ENCODE results near the gene KCTD13. TPM values are rescaled to one million over a fixed set of nuclear protein-coding genes. Genes with fewer than 3 reads are reported as not detected.
A peak's percentile ranks its signal among the peaks of the same experiment; 100 is the strongest.
"Not testable (repeated sequence)": the region's sequence is repeated elsewhere in the genome, so short reads cannot be mapped to it uniquely, and the experiment has no call there.

The KCTD13 gene
- total RNA-seq, 2 experiments from 2014 or later: 44.6 to 48.4 TPM

DNA sequence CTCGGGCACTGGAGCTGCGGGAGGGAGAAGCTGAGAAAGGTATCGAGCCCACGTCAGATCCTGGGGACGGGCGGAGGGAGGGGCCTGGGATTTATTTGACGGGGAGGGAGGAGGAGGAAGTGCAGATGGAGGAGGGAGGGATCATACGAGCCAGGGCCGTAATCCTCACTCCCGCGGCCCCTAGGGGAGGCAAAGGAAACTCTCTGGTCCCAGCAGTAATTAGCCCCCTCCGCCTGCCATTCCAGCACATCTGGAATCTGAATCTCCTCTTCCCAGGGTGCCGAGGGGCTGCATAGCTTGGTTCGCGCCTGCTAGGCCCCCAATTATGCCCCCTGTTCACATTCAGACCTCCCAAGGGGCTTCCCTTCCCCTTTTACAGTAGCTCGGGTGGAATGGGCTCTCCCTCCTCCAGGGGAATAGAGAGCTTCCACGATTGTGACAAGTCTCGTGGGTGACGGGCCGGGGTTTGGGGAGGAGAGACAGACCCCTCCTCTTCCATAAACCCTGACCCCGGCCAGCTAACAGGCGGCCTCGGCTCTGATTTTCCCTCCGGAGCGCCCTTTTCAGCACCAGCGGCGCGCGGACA lies 26.4 kb downstream of the KCTD13 start, which contains the start of gene SEZ6L2:
TSS of gene SEZ6L2 (minus strand) at position 35 of the 586 bp plus-strand sequence. CDS start 531 bp downstream, outside the sequence.
- ATAC-seq: no peak
- CTCF ChIA-PET: interaction anchor here (0.8 to 1.6 kb wide), 5 partner anchors 12 to 132 kb away, joined by 3 to 5 read pairs (median 3); partner anchors contain the start of gene TAOK2
- H3K4me1 Mint-ChIP-seq: peaks cover 6% of the 10 kb centered on the region
- no peak within 1 kb of the TSS for H3K27ac Mint-ChIP-seq
- H3K9me3 Mint-ChIP-seq (ENCODE audit: low read depth): no peaks in the 10 kb centered on the region
- no peaks in the 10 kb centered on the region for H3K36me3 Mint-ChIP-seq
- H3K27me3 Mint-ChIP-seq: peaks cover 18% of the 10 kb centered on the region
- DNase-seq: peak; percentile 76
- peak within 1 kb of the TSS; percentile 66 for H3K4me3 Mint-ChIP-seq

DNA sequence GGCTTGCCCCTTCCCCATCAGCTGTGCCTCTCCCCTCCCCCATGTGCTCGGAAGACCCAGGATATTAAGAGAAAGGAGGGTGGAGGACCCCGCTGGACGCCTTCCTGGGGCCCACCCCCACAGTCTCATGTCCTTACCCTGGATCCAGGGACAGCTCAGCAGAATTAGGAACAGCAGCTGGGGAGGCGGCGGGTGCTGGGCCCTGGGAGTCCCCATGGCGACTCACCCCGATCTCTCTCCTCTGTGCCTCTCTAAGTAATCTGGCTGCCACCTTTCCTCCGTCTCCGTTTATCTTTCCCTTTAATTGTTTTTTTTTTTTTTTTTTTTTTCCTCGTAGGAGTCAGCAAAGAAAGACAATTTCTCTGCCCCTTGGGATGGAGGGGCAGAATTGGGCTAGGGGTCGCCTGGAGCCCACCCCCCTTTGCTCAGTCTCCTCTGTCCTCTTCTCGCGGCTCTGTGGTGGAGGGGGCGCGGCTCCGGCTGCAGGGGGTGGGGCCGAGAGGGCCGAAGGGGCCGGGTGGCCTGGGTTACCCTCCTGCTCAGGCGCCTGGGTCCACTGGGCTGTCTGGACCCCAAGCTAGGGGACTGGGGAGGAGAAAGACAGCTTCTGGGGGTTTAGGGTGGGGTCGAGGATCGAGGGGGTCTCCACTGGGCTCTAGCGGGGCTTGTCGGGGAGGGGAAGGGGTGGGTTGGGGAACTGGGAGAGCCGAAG lies 27.1 kb downstream of the KCTD13 start:
- ATAC-seq (no peak), DNase-seq (no peak)
- H3K9me3 Mint-ChIP-seq (ENCODE audit: low read depth): no peaks in the 10 kb centered on the region
- no peaks in the 10 kb centered on the region for H3K36me3 Mint-ChIP-seq
- no peak overlapping the region for H3K27ac Mint-ChIP-seq
- peaks cover 6% of the 10 kb centered on the region for H3K4me1 Mint-ChIP-seq
- H3K4me3 Mint-ChIP-seq: no peak overlapping the region
- H3K27me3 Mint-ChIP-seq: peaks cover 18% of the 10 kb centered on the region
- CTCF ChIA-PET: interaction anchor here (0.6 to 1.0 kb wide), 3 partner anchors 13 to 62 kb away, joined by 3 to 4 read pairs (median 3); no protein-coding TSS in a partner anchor

DNA sequence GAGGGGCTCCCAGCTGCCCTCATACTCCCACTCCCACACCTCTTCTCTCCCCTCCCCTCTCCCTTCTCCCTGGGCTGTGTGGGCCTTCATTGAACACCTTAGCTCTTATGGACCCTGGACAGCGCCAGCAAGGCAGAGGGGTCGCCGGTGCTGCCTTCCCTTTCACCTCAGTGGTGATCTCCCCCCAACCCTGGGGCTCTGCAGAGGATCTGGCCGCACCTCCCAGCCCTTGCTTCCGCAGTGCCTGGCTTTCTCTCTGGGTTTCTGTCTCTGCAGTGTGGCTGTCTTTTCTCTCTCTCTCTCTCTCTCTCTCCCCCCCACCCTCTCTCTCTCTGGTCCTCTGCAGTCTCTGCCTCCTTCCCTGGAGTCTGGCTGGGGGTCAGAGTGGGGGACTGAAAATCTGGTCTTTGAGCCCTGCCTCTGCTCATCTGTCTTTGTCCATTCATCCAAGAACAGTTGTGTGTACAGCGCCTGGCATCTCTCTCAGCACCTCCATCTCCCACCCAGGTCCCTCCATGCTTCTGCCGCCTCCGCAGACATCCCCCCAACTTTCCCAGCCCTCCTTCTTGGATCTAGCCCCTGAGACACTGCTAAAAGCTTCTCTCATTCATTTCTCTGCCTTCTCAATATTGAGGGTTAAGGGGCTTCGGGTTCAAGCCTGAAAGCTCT lies 27.8 kb downstream of the KCTD13 start:
- CTCF ChIA-PET: interaction anchor here (0.6 to 1.0 kb wide), 2 partner anchors 13 to 62 kb away, joined by 3 to 4 read pairs; no protein-coding TSS in a partner anchor
- H3K9me3 Mint-ChIP-seq (ENCODE audit: low read depth): no peaks in the 10 kb centered on the region
- H3K27me3 Mint-ChIP-seq: peaks cover 18% of the 10 kb centered on the region
- H3K4me3 Mint-ChIP-seq: no peak overlapping the region
- peaks cover 2% of the 10 kb centered on the region for H3K4me1 Mint-ChIP-seq
- H3K36me3 Mint-ChIP-seq: no peaks in the 10 kb centered on the region
- no peak for DNase-seq
- no peak overlapping the region for H3K27ac Mint-ChIP-seq
- no peak for ATAC-seq

GRCh38 chr16:29897333-29897732 lies 28.7 kb downstream of the KCTD13 start:
- CTCF ChIA-PET: no interaction called here
- no peak for DNase-seq
- Mint-ChIP-seq H3K27me3 (peaks cover 18% of the 10 kb centered on the region), H3K27ac (no peak overlapping the region), H3K9me3 (ENCODE audit: low read depth) (no peaks in the 10 kb centered on the region), H3K4me3 (no peak overlapping the region), H3K36me3 (no peaks in the 10 kb centered on the region), H3K4me1 (peaks cover 2% of the 10 kb centered on the region)
- no peak for ATAC-seq

GRCh38 chr16:29896841-29897240 lies 29.2 kb downstream of the KCTD13 start:
- Mint-ChIP-seq H3K27ac (no peak overlapping the region), H3K27me3 (peaks cover 18% of the 10 kb centered on the region), H3K4me3 (no peak overlapping the region), H3K9me3 (ENCODE audit: low read depth) (no peaks in the 10 kb centered on the region), H3K4me1 (peaks cover 2% of the 10 kb centered on the region), H3K36me3 (no peaks in the 10 kb centered on the region)
- CTCF ChIA-PET: no interaction called here
- ATAC-seq (no peak), DNase-seq (no peak)

- H3K27me3 Mint-ChIP-seq: peaks cover 18% of the 10 kb centered on the region
- no peaks in the 10 kb centered on the region for H3K9me3 Mint-ChIP-seq (ENCODE audit: low read depth)
- H3K4me3 Mint-ChIP-seq: no peak overlapping the region
- no peak overlapping the region for H3K27ac Mint-ChIP-seq
- H3K4me1 Mint-ChIP-seq: no peaks in the 10 kb centered on the region
- no peak for DNase-seq
- H3K36me3 Mint-ChIP-seq: no peaks in the 10 kb centered on the region
- ATAC-seq: no peak
- CTCF ChIA-PET: interaction anchor here (0.5 kb wide), 1 partner anchor 138 kb away, joined by 3 read pairs; no protein-coding TSS in a partner anchor
Observed at GRCh38 chr16:29894352-29894751, 31.7 kb downstream of the KCTD13 start.

DNA sequence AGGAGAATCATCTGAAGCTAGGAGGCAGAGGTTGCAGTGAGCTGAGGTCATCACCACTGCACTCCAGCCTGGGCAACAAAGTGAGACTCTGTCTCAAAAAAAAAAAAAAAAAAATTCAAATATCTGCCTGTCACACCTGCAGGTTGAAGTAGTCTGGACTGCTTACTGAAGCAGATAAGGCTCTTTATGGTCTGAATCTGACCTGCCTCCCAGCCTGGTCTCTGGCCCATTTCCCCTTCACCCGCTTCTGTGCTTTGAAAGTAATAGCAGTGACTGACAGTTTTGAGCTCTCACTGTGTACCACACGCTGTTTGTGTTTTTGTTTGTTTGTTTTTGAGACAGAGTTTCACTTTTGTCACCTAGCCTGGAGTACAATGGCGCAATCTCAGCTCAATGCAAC lies 32.5 kb downstream of the KCTD13 start:
- Mint-ChIP-seq H3K36me3 (no peaks in the 10 kb centered on the region), H3K4me1 (no peaks in the 10 kb centered on the region), H3K4me3 (no peak overlapping the region), H3K9me3 (ENCODE audit: low read depth) (no peaks in the 10 kb centered on the region), H3K27ac (no peak overlapping the region), H3K27me3 (peaks cover 15% of the 10 kb centered on the region)
- DNase-seq (no peak), ATAC-seq (no peak)
- CTCF ChIA-PET: no interaction called here

DNA sequence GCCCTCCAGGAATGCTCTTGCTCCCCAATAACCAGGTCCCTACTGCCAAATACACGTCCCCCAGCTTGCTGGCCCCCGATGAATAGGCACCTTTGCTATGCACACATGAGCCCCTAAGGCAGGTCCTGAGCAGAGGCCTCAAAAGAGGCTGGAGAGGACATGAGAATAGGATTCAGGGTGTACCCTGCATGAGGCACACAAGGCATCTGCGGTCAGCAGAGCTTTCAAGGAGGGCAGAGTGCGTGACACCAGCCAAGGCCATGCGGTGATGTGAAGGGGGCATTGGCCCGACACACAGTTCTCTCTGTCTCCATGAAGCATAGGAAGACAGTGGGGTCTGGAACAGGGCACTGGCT lies 33.6 kb downstream of the KCTD13 start:
- H3K9me3 Mint-ChIP-seq (ENCODE audit: low read depth): no peaks in the 10 kb centered on the region
- CTCF ChIA-PET: no interaction called here
- H3K27me3 Mint-ChIP-seq: peaks cover 3% of the 10 kb centered on the region
- no peak overlapping the region for H3K27ac Mint-ChIP-seq
- no peaks in the 10 kb centered on the region for H3K36me3 Mint-ChIP-seq
- DNase-seq: no peak
- H3K4me3 Mint-ChIP-seq: no peak overlapping the region
- no peaks in the 10 kb centered on the region for H3K4me1 Mint-ChIP-seq
- no peak for ATAC-seq

- H3K36me3 Mint-ChIP-seq: no peaks in the 10 kb centered on the region
- H3K9me3 Mint-ChIP-seq (ENCODE audit: low read depth): no peaks in the 10 kb centered on the region
- H3K27me3 Mint-ChIP-seq: no peaks in the 10 kb centered on the region
- no peak overlapping the region for H3K27ac Mint-ChIP-seq
- CTCF ChIA-PET: no interaction called here
- H3K4me1 Mint-ChIP-seq: no peaks in the 10 kb centered on the region
- ATAC-seq: no peak
- DNase-seq: no peak
- H3K4me3 Mint-ChIP-seq: no peak overlapping the region
Observed at GRCh38 chr16:29891525-29892457, 34.2 kb downstream of the KCTD13 start.

DNA sequence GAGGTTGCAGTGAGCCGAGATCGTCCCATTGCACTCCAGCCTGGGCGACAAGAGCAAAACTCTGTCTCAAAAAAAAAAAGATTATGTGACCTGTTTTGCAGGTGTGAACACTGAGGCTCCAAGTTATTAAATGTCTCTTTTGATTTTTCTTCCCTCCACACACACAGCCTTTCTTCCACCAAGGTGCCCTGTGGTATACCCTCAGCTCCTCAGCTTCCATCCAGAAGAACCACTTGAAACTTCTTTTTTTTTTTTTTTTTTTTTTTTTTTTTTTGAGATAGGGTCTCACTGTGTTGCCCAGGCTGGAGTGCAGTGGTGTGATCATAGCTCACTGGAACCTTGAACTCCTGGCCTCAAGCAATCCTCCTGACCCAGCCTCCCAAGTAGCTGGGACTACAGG lies 36.7 kb downstream of the KCTD13 start:
- H3K9me3 Mint-ChIP-seq (ENCODE audit: low read depth); H3K27ac Mint-ChIP-seq; H3K4me3 Mint-ChIP-seq; DNase-seq; H3K27me3 Mint-ChIP-seq; CTCF ChIA-PET; ATAC-seq; H3K4me1 Mint-ChIP-seq; H3K36me3 Mint-ChIP-seq: not testable (repeated sequence)

DNA sequence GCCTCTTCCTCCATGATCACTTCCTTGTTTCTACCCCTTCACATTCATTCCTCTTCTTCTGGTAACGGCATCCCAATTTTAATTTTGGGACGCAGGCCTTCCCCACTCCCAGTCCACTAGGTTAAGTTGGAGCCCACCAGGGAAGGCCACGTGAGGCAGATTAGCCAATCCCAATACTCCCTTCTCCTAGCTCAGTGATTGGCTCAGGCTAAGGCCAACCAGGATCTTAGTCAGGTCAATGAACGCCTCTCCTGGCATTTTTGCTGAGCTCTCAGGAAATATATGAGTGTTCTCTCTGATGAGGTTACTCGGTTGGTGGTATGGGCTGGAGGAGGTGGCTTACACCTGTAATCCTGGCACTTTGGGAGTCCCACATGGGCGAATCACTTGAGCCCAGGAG lies 42.0 kb downstream of the KCTD13 start:
- no peaks in the 10 kb centered on the region for H3K36me3 Mint-ChIP-seq
- DNase-seq (no peak), ATAC-seq (no peak)
- H3K27me3 Mint-ChIP-seq: peaks cover 10% of the 10 kb centered on the region
- H3K27ac Mint-ChIP-seq: no peak overlapping the region
- H3K9me3 Mint-ChIP-seq (ENCODE audit: low read depth): no peaks in the 10 kb centered on the region
- H3K4me1 Mint-ChIP-seq: no peaks in the 10 kb centered on the region
- CTCF ChIA-PET: no interaction called here
- no peak overlapping the region for H3K4me3 Mint-ChIP-seq

DNA sequence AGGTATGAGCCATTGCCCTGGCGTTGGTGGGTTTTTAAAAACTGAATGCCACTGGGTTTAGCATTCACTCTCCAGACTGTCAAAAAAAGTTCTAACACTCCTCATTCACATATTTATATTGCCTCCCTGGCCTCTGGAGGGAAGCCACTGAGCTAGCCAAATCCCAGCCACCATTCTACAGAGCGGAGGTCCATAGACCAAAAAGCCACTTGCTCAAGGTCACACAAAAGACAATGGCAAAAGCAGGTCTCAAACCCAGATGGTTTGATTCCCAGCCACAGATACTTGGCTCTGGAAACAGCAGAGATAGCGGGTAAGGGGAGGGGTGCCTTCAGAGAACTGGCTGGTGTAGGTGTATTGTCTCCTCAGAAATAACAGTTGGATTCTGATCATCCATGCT lies 45.0 kb downstream of the KCTD13 start:
- CTCF ChIA-PET: no interaction called here
- Mint-ChIP-seq H3K27me3 (peaks cover 30% of the 10 kb centered on the region), H3K36me3 (no peaks in the 10 kb centered on the region), H3K4me3 (no peak overlapping the region), H3K27ac (no peak overlapping the region), H3K4me1 (peaks cover 14% of the 10 kb centered on the region), H3K9me3 (ENCODE audit: low read depth) (no peaks in the 10 kb centered on the region)
- ATAC-seq (no peak), DNase-seq (no peak)

DNA sequence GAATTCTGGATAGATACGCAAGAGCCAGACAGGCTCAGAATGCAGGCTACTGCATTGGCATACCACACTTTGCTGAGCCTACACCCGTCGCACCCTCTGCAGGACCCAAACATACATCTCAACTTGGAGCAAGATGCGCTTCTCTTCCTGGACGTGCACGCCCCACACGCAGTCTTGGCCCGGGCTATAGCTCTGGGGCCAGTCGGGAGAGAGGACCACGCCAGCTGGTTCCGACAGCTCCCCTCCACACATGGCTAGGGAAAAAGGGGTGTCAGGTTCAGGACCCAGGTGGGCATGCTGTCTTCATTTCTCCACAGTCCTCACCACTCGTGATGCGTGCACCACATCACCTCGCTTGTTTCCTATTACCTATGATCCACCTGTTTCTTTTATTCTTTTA lies 47.9 kb downstream of the KCTD13 start:
- CTCF ChIA-PET: interaction anchor here (0.5 to 2.2 kb wide), 4 partner anchors 10 to 197 kb away, joined by 3 to 7 read pairs (median 6); no protein-coding TSS in a partner anchor

More for the DNA sequence above, 47.9 kb downstream of the KCTD13 start:
- ATAC-seq (no peak), DNase-seq (no peak)
- Mint-ChIP-seq H3K36me3 (no peaks in the 10 kb centered on the region), H3K4me3 (no peak overlapping the region), H3K9me3 (ENCODE audit: low read depth) (no peaks in the 10 kb centered on the region), H3K4me1 (peaks cover 14% of the 10 kb centered on the region), H3K27me3 (peaks cover 41% of the 10 kb centered on the region), H3K27ac (no peak overlapping the region)
